Measurements from ENCODE around the gene RETREG1.

Gene RETREG1

DNA sequence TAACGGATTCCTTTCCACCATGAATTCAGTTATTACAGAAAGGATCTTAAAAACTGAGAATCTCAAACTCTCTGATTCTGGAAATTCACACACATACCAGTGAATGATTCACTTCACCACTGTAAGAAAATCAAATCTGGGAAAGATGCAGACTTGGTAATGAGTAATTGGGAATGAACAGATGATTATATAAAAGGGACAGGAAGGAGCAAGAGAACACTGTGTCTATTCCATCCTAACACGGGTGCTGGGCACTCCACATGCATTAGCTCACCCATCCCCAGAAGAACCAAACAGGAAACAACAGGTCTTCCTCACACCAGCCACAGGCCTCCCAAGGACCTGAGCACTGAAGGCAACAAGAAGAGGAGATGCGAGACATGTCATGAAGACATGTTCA, 76.4 kb downstream of the RETREG1 start:
- H3K4me3 ChIP-seq (ENCODE audit: low read depth, low read length), result no peak overlapping the region
- TF ChIP-seq CTCF (IDR thresholded peaks at IDR 0.05; ENCODE audit: borderline replicate concordance, insufficient read depth, low read depth, low read length), result no peak

GRCh38 chr5:16539169-16539666, 77.6 kb downstream of the RETREG1 start:
- TF ChIP-seq CTCF (IDR thresholded peaks at IDR 0.05; ENCODE audit: borderline replicate concordance, insufficient read depth, low read depth, low read length), result no peak
- H3K4me3 ChIP-seq (ENCODE audit: low read depth, low read length), result no peak overlapping the region

GRCh38 chr5:16538006-16538405, 78.8 kb downstream of the RETREG1 start:
- no peak for TF ChIP-seq CTCF (IDR thresholded peaks at IDR 0.05; ENCODE audit: borderline replicate concordance, insufficient read depth, low read depth, low read length)

DNA sequence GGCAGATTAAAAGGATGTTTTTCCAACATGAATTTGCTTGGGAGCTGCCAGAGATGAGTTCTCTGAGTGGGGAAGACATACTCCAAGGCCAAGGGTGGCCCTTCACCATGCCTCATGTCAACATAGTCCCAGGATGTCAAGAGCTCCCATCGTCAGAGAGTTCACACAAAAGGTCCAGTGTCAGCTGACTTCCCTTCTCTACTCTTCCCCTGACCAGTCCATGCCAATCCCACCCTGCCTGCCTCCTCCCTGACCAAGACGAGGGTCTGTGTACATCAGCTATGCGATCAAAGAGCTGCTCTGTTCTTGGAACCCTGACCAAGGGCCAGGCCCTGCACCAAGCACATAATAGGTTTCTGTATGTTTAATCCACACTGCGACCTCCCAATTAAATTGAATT, 80.0 kb downstream of the RETREG1 start:
- TF ChIP-seq CTCF (IDR thresholded peaks at IDR 0.05; ENCODE audit: borderline replicate concordance, insufficient read depth, low read depth, low read length), result no peak
- H3K4me3 ChIP-seq (ENCODE audit: low read depth, low read length), result no peak overlapping the region

More at GRCh38 chr5:16538006-16538405, 78.8 kb downstream of the RETREG1 start:
- H3K4me3 ChIP-seq (ENCODE audit: low read depth, low read length), result no peak overlapping the region

DNA sequence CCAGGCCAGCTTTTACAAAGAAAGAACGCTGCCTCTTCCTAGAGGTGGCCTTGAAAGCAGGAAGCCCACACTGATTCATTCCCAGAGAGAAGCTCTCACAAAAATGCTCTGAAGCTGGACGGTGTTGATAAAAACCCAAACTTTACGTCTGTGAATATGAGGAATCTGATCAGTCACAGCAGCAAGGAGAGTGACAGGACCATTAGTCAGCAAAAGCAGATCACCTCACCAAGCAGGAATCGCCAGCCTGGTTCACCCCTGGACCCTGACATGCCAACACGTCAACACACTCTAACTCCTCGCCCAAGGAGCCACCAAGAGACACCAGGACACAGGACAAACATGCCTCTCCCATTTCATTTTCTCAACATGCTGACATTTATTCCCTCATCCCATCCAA, 80.6 kb downstream of the RETREG1 start:
- H3K4me3 ChIP-seq (ENCODE audit: low read depth, low read length), result no peak overlapping the region
- no peak for TF ChIP-seq CTCF (IDR thresholded peaks at IDR 0.05; ENCODE audit: borderline replicate concordance, insufficient read depth, low read depth, low read length)

DNA sequence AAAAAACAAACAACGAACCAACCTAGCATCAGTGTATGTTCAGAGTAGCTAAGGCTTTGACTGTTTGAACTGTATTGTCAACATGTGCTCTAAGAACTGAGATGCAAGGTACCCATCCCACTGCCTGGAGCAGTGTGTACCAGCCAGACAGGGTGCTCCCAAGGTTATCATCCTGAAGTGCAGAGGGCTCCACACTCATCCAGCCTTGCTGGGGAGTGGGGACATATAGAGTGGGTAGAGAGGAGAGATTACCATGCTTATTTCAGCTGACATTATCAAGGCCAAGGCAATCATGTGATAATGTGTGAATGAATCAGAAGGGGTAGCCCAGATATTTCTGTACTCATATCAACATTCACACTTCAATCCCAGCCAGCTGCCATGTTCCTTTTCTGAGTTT, 82.5 kb downstream of the RETREG1 start:
- H3K4me3 ChIP-seq (ENCODE audit: low read depth, low read length), result no peak overlapping the region
- TF ChIP-seq CTCF (IDR thresholded peaks at IDR 0.05; ENCODE audit: borderline replicate concordance, insufficient read depth, low read depth, low read length), result no peak

DNA sequence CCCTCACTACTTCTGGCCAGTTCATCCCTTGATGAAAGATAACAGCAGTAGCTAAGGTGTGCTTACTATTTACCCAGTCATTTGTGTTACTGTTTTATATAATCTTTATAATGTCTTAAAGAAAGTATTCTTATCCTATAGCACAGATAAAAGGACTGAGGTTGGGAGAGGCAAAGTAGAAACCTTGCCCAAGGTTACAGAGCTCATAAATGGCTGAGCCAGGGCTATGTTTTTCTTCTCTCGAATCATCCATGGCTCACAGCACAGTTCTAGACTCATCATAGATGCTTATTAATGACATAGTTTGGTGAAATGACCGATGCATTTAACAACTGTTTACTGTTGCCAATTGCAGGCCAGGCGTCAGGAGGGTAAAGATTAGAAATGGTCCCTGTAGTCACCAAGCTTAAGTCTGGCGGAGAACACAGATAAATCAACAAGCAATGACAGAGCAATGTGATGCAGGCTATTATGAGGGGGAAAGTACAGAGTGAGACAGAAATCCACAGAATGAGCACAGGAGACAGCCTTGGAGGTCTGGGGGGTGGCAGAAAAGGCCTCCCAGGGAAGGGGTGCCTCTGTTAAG, 85.6 kb downstream of the RETREG1 start:
- TF ChIP-seq CTCF (IDR thresholded peaks at IDR 0.05; ENCODE audit: borderline replicate concordance, insufficient read depth, low read depth, low read length), result no peak
- H3K4me3 ChIP-seq (ENCODE audit: low read depth, low read length), result no peak overlapping the region
